ENCODE data around the gene KCNT1. TPM values are rescaled to one million over a fixed set of nuclear protein-coding genes. Genes with fewer than 3 reads are reported as not detected.

KCNT1 gene
- total RNA-seq, 2 donors from 2014 or later, result 0.48 TPM; not detected in 1

DNA sequence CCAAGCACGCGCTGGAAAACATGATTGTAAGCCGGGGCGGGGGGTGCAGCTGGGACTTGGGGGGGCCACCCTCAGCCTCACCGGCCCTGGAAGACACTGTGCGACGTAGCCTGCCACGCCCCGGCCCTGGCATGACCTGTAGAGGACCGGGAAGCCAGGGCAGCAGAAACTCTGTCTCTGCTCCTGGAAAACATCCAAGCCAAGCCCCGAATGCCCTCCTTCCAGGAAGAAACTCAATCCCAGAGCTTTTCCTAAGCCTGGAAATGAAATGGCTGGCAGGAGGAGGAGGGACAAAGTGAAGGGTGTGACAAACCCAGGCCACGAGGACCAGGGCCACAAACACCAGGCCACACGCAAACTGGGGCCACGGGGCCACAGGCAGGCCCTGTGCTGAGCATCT is 55.4 kb downstream of the KCNT1 start:
- Histone ChIP-seq H3K9me3 (no peaks in the 10 kb centered on the region), H3K4me1 (no peaks in the 10 kb centered on the region), H3K27me3 (no peaks in the 10 kb centered on the region), H3K36me3 (no peaks in the 10 kb centered on the region), H3K4me3 (no peak overlapping the region), H3K27ac (no peak overlapping the region)
- DNase-seq (ENCODE audit: low spot score), result no peak
- TF ChIP-seq, protein P1, sequence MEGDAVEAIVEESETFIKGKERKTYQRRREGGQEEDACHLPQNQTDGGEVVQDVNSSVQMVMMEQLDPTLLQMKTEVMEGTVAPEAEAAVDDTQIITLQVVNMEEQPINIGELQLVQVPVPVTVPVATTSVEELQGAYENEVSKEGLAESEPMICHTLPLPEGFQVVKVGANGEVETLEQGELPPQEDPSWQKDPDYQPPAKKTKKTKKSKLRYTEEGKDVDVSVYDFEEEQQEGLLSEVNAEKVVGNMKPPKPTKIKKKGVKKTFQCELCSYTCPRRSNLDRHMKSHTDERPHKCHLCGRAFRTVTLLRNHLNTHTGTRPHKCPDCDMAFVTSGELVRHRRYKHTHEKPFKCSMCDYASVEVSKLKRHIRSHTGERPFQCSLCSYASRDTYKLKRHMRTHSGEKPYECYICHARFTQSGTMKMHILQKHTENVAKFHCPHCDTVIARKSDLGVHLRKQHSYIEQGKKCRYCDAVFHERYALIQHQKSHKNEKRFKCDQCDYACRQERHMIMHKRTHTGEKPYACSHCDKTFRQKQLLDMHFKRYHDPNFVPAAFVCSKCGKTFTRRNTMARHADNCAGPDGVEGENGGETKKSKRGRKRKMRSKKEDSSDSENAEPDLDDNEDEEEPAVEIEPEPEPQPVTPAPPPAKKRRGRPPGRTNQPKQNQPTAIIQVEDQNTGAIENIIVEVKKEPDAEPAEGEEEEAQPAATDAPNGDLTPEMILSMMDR (IDR thresholded peaks at IDR 0.05), result no peak

DNA sequence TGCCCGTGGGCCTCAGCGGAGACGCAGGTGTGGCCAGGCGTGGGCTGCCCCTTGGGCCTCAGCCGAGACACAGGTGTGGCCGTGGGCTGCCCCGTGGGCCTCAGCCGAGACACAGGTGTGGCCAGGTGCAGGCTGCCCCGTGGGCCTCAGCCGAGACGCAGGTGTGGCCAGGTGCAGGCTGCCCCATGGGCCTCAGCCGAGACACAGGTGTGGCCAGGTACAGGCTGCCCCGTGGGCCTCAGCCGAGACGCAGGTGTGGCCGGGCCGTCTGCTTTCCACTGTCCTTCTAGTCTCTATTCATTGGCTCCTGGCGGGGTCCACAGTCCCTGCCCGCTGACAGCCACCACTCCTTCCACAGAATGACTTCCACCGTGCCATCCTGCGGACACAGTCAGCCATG is 56.1 kb downstream of the KCNT1 start:
- TF ChIP-seq, protein P1 (IDR thresholded peaks at IDR 0.05), result no peak
- no peaks in the 10 kb centered on the region for H3K27me3 ChIP-seq

DNA sequence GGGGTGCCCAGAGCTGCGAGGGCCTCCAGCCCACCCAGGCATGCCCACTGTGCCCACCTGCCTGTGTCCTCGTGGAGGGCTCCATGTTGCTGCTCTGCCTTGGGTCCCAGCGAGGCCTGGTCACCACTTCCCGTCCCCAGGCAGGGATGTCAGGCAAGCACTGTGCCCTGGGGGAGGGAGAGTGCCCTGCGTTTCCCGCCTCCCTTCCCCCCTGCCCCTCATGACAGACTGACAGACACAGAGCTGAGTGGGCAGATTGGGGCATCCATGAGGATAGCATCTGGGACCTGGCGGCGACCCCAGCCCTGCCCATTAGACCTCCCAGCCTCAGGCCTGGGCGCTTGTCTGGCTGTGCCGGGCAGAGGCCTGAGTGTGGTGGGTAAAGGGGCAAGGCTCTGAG is 56.9 kb downstream of the KCNT1 start:
- Histone ChIP-seq H3K9me3 (no peaks in the 10 kb centered on the region), H3K27ac (no peak overlapping the region), H3K27me3 (no peaks in the 10 kb centered on the region), H3K36me3 (no peaks in the 10 kb centered on the region), H3K4me1 (no peaks in the 10 kb centered on the region), H3K4me3 (no peak overlapping the region)
- TF ChIP-seq, protein P1 (IDR thresholded peaks at IDR 0.05), result no peak
- no peak for DNase-seq (ENCODE audit: low spot score)

More for the DNA sequence above, 56.1 kb downstream of the KCNT1 start:
- DNase-seq (ENCODE audit: low spot score), result no peak
- no peak overlapping the region for H3K27ac ChIP-seq
- no peaks in the 10 kb centered on the region for H3K36me3 ChIP-seq
- H3K9me3 ChIP-seq, result no peaks in the 10 kb centered on the region
- no peak overlapping the region for H3K4me3 ChIP-seq
- H3K4me1 ChIP-seq, result no peaks in the 10 kb centered on the region

DNA sequence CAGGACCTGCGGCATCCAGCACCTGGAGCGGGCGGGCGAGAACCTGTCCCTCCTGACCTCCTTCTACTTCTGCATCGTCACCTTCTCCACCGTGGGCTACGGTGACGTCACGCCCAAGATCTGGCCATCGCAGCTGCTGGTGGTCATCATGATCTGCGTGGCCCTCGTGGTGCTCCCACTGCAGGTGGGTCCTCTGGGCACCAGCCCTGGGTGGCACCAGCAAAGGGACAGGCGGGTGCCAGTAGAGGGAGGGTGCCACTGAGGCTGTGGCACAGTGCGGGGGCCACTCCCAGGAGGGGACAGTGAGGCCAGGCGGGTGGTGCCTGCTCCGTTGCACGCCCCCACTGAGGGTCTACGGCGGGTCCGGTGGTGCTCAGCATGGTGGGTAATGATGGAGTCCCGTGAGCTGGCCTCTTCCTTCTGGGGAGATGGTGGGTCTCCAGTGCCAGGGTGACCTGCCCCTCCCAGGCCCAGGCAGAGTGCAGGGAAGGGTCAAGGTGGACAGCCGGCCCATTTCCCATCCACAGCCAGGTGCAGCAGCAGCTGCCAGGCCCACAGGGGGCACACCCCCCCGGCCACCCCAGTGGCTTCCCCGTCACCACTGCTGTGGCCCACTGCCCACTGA is 57.8 kb downstream of the KCNT1 start:
- Histone ChIP-seq H3K9me3 (no peaks in the 10 kb centered on the region), H3K27ac (no peak overlapping the region), H3K36me3 (no peaks in the 10 kb centered on the region), H3K4me1 (no peaks in the 10 kb centered on the region), H3K27me3 (no peaks in the 10 kb centered on the region), H3K4me3 (no peak overlapping the region)
- no peak for DNase-seq (ENCODE audit: low spot score)
- TF ChIP-seq, protein P1 (IDR thresholded peaks at IDR 0.05), result no peak

DNA sequence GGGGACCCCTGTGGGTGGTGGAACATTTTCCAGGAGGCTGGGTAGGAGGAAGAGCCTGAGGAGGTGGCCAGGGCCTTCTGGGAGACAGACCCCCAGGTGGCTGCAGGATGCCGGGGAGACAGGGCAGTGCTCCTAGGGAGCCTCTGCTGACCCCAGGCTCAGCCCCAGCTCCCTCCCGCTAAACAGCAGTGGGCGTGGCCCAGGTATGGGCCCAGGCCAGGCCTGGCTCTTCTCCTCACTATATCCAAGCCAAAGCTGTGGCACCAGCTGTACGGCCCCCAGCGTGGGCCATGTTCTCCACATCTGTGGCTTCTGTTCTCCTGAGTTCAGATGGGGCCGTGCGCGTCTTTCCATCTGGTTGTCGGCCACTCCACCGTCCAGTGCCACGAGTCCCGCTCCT is 58.5 kb downstream of the KCNT1 start:
- Histone ChIP-seq H3K4me1 (no peaks in the 10 kb centered on the region), H3K4me3 (no peak overlapping the region), H3K36me3 (no peaks in the 10 kb centered on the region), H3K27ac (no peak overlapping the region), H3K27me3 (no peaks in the 10 kb centered on the region), H3K9me3 (peaks cover 2% of the 10 kb centered on the region in 2 donors)
- TF ChIP-seq, protein P1 (IDR thresholded peaks at IDR 0.05), result no peak
- DNase-seq (ENCODE audit: low spot score), result no peak
